GM19099 (cell line): ENCODE measurements around the gene DNAH8.

Experiments
- POLR2A ChIP-seq: IDR thresholded peaks from 3 replicates; pipeline ENCODE4 v1.6.1; 2011; ENCODE audit warnings: low read depth; ENCODE audit not compliant: insufficient read length; ENCODE audit errors: extremely low read depth

The DNAH8 gene

GRCh38 chr6:38722727-38723334 lies 7.7 kb downstream of the DNAH8 start:
- TF ChIP-seq POLR2A: no peak

- TF ChIP-seq POLR2A: no peak
Measured at GRCh38 chr6:38723783-38724182, 8.7 kb downstream of the DNAH8 start.

- TF ChIP-seq POLR2A: no peak
Measured at GRCh38 chr6:38724343-38724742, 9.2 kb downstream of the DNAH8 start.

GRCh38 chr6:38725414-38726183 lies 10.5 kb downstream of the DNAH8 start:
- no peak for TF ChIP-seq POLR2A

GRCh38 chr6:38728203-38728602 lies 13.1 kb downstream of the DNAH8 start:
- TF ChIP-seq POLR2A: no peak

GRCh38 chr6:38730140-38730862 lies 15.2 kb downstream of the DNAH8 start:
- no peak for TF ChIP-seq POLR2A

GRCh38 chr6:38736951-38737350 lies 21.8 kb downstream of the DNAH8 start:
- TF ChIP-seq POLR2A: no peak

GRCh38 chr6:38738261-38738660 lies 23.1 kb downstream of the DNAH8 start:
- TF ChIP-seq POLR2A: no peak

- TF ChIP-seq POLR2A: no peak
Measured at GRCh38 chr6:38739532-38739931, 24.4 kb downstream of the DNAH8 start.

GRCh38 chr6:38749473-38749872 lies 34.4 kb downstream of the DNAH8 start:
- TF ChIP-seq POLR2A: no peak

- no peak for TF ChIP-seq POLR2A
Measured at GRCh38 chr6:38750968-38751615, 36.0 kb downstream of the DNAH8 start.

- no peak for TF ChIP-seq POLR2A
Measured at GRCh38 chr6:38753707-38754106, 38.6 kb downstream of the DNAH8 start.

- TF ChIP-seq POLR2A: no peak
Measured at GRCh38 chr6:38755207-38755606, 40.1 kb downstream of the DNAH8 start.

GRCh38 chr6:38755874-38756273 lies 40.8 kb downstream of the DNAH8 start:
- no peak for TF ChIP-seq POLR2A

GRCh38 chr6:38760097-38760496 lies 45.0 kb downstream of the DNAH8 start:
- TF ChIP-seq POLR2A: no peak
